Endodermal cell (in vitro differentiated cells): ENCODE measurements around the gene BMPER. TPM values are rescaled to one million over a fixed set of nuclear protein-coding genes. Genes with fewer than 3 reads are reported as not detected.

Experiments used
- DNase-seq: peaks from one replicate; pipeline ENCODE4 v3.0.0-alpha.2; 2017
- H3K27ac ChIP-seq: 2 replicates; pipeline ENCODE4 v1.5.1; 2013; ENCODE audit warnings: mild to moderate bottlenecking, low read depth, low read length, moderate library complexity
- H3K27me3 ChIP-seq: 2 replicates; pipeline ENCODE4 v1.6.1; 2013; ENCODE audit warnings: mild to moderate bottlenecking, low read length, moderate library complexity; ENCODE audit not compliant: insufficient read depth, control insufficient read depth, poor library complexity, severe bottlenecking
- H3K36me3 ChIP-seq: 2 replicates; pipeline ENCODE4 v1.7.0; 2013; ENCODE audit warnings: mild to moderate bottlenecking, low read length, moderate library complexity; ENCODE audit not compliant: control insufficient read depth, insufficient read depth
- H3K4me1 ChIP-seq: one replicate; pipeline ENCODE4 v1.7.0; 2013; ENCODE audit warnings: low read length; ENCODE audit not compliant: control insufficient read depth, insufficient read depth
- H3K4me3 ChIP-seq: 2 replicates; pipeline ENCODE4 v1.5.1; 2013; ENCODE audit warnings: mild to moderate bottlenecking, low read length, moderate library complexity
- H3K9ac ChIP-seq: 2 replicates; pipeline ENCODE4 v1.6.1; 2013; ENCODE audit warnings: mild to moderate bottlenecking, low read length, moderate library complexity; ENCODE audit not compliant: poor library complexity, severe bottlenecking; ENCODE audit errors: extremely low read depth
- H3K9me3 ChIP-seq: 2 replicates; pipeline ENCODE4 v1.6.1; 2013; ENCODE audit warnings: mild to moderate bottlenecking, low read length, moderate library complexity; ENCODE audit not compliant: control insufficient read depth
- H3K27ac Mint-ChIP-seq: 2 replicates; pipeline ENCODE4 v1.8.0; 2020; ENCODE audit warnings: mixed read lengths
- H3K27me3 Mint-ChIP-seq: 2 replicates; pipeline ENCODE4 v1.8.0; 2021; ENCODE audit warnings: mild to moderate bottlenecking, mixed read lengths; ENCODE audit not compliant: insufficient read depth
- H3K36me3 Mint-ChIP-seq: 2 replicates; pipeline ENCODE4 v1.8.0; 2020; ENCODE audit warnings: low read depth, mixed read lengths
- H3K4me1 Mint-ChIP-seq: 2 replicates; pipeline ENCODE4 v1.8.0; 2020; ENCODE audit warnings: mixed read lengths
- H3K4me3 Mint-ChIP-seq: 2 replicates; pipeline ENCODE4 v1.8.0; 2020; ENCODE audit warnings: mild to moderate bottlenecking, moderate library complexity, mixed read lengths
- H3K9me3 Mint-ChIP-seq: 2 replicates; pipeline ENCODE4 v1.8.0; 2020; ENCODE audit warnings: mild to moderate bottlenecking, mixed read lengths
- WGBS, 2 experiments: methylation state at CpG; one replicate each; pipeline versions ENCODE4 v1.1.5 to v1.1.7; 2013; ENCODE audit warnings: missing lambda C conversion rate in 2 of 2, mixed read lengths in 1 of 2; ENCODE audit not compliant: insufficient coverage in 1 of 2, insufficient read length in 1 of 2; 5-methylcytosine and 5-hydroxymethylcytosine counted together
- total RNA-seq, 2 donors: library from RNA; stranded (reverse); fragmentation: NEBNext Ultra II Directional in 1 of 2; extraction: Animal tissue kit (Norgen Biotek cat#: 25700) in 1 of 2; gene quantifications; 2 replicates in 1 of 2; 3 replicates in 1 of 2; pipeline ENCODE4 v1.2.1, GENCODE V29; 2021
- TF ChIP-seq, protein P1 (sequence below): fragments of 200-600 bp; sonication (generic); conservative IDR thresholded peaks from 2 replicates; pipeline ENCODE4 v1.5.0; 2021; ENCODE audit warnings: antibody characterized with exemption, mild to moderate bottlenecking

Gene BMPER
- total RNA-seq, 2 donors from 2014 or later, result 71.2 to 72.2 TPM

GRCh38 chr7:34190299-34190698 is 285.0 kb downstream of the BMPER start:
- H3K4me1 ChIP-seq, result peaks cover 3% of the 10 kb centered on the region
- H3K27me3 ChIP-seq, result no peaks in the 10 kb centered on the region
- no peaks in the 10 kb centered on the region for H3K9me3 Mint-ChIP-seq
- H3K4me3 ChIP-seq, result no peak overlapping the region
- H3K4me3 Mint-ChIP-seq, result no peak overlapping the region
- H3K27me3 Mint-ChIP-seq, result no peaks in the 10 kb centered on the region
- WGBS, 2 experiments, result 78 to 92% methylated on average over 2 to 4 of the region's 4 CpGs
- no peak overlapping the region for H3K27ac Mint-ChIP-seq
- peaks cover 17% of the 10 kb centered on the region for H3K4me1 Mint-ChIP-seq
- no peak overlapping the region for H3K9ac ChIP-seq
- no peaks in the 10 kb centered on the region for H3K9me3 ChIP-seq
- no peak for DNase-seq
- H3K36me3 Mint-ChIP-seq, result no peaks in the 10 kb centered on the region
- H3K36me3 ChIP-seq, result no peaks in the 10 kb centered on the region
- TF ChIP-seq, protein P1, sequence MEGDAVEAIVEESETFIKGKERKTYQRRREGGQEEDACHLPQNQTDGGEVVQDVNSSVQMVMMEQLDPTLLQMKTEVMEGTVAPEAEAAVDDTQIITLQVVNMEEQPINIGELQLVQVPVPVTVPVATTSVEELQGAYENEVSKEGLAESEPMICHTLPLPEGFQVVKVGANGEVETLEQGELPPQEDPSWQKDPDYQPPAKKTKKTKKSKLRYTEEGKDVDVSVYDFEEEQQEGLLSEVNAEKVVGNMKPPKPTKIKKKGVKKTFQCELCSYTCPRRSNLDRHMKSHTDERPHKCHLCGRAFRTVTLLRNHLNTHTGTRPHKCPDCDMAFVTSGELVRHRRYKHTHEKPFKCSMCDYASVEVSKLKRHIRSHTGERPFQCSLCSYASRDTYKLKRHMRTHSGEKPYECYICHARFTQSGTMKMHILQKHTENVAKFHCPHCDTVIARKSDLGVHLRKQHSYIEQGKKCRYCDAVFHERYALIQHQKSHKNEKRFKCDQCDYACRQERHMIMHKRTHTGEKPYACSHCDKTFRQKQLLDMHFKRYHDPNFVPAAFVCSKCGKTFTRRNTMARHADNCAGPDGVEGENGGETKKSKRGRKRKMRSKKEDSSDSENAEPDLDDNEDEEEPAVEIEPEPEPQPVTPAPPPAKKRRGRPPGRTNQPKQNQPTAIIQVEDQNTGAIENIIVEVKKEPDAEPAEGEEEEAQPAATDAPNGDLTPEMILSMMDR, result no peak
- H3K27ac ChIP-seq, result no peak overlapping the region

- Mint-ChIP-seq H3K4me3 (no peak overlapping the region), H3K36me3 (no peaks in the 10 kb centered on the region), H3K9me3 (no peaks in the 10 kb centered on the region), H3K4me1 (peaks cover 17% of the 10 kb centered on the region), H3K27ac (no peak overlapping the region), H3K27me3 (no peaks in the 10 kb centered on the region)
- Histone ChIP-seq H3K4me3 (no peak overlapping the region), H3K36me3 (no peaks in the 10 kb centered on the region), H3K4me1 (peaks cover 3% of the 10 kb centered on the region), H3K27ac (no peak overlapping the region), H3K9ac (no peak overlapping the region), H3K27me3 (no peaks in the 10 kb centered on the region), H3K9me3 (no peaks in the 10 kb centered on the region)
- TF ChIP-seq, protein P1, result no peak
- 96 to 100% methylated on average over 3 to 8 of the region's 8 CpGs for WGBS, 2 experiments
- no peak for DNase-seq
Observed at GRCh38 chr7:34191162-34191561, 285.8 kb downstream of the BMPER start.

GRCh38 chr7:34191771-34192479 is 286.6 kb downstream of the BMPER start:
- H3K4me1 Mint-ChIP-seq, result peaks cover 17% of the 10 kb centered on the region
- Histone ChIP-seq H3K4me3 (no peak overlapping the region), H3K9ac (no peak overlapping the region), H3K27me3 (no peaks in the 10 kb centered on the region), H3K36me3 (no peaks in the 10 kb centered on the region), H3K4me1 (peaks cover 3% of the 10 kb centered on the region), H3K9me3 (no peaks in the 10 kb centered on the region), H3K27ac (no peak overlapping the region)
- H3K36me3 Mint-ChIP-seq, result no peaks in the 10 kb centered on the region
- no peak overlapping the region for H3K27ac Mint-ChIP-seq
- no peaks in the 10 kb centered on the region for H3K27me3 Mint-ChIP-seq
- H3K4me3 Mint-ChIP-seq, result no peak overlapping the region
- H3K9me3 Mint-ChIP-seq, result no peaks in the 10 kb centered on the region
- DNase-seq, result no peak
- WGBS, 2 experiments, result 61 to 92% methylated on average over 5 to 6 of the region's 6 CpGs
- TF ChIP-seq, protein P1, result no peak
